CD4-positive, alpha-beta T cell treated with Interleukin-4 for 4 hours (primary cell): Measurements from ENCODE around the gene HBZ.
"Not testable (repeated sequence)": the region's sequence is repeated elsewhere in the genome, so short reads cannot be mapped to it uniquely, and the experiment has no call there.

Source experiments
- DNase-seq: peaks from one replicate; pipeline ENCODE4 v3.0.0-alpha.2; 2020

The HBZ gene

DNA sequence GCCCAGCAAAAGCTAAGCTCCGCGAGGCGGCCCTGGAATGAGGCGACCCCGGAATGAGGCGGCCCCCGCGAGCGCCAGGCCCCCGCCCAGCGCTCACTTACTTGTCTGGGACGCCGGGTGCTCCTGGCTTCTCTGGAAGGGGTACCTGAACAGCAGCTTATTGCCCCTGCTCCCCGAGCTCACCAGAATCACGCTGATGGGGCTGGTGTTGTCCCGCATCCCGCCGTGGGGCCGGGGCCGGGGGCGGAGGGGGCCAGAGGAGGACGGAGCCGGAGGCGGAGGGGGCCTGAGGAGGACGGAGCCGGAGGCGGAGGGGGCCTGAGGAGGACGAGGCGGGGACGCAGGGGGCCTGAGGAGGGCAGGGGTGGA, 14.4 kb upstream of the HBZ start:
- no peak for DNase-seq

DNA sequence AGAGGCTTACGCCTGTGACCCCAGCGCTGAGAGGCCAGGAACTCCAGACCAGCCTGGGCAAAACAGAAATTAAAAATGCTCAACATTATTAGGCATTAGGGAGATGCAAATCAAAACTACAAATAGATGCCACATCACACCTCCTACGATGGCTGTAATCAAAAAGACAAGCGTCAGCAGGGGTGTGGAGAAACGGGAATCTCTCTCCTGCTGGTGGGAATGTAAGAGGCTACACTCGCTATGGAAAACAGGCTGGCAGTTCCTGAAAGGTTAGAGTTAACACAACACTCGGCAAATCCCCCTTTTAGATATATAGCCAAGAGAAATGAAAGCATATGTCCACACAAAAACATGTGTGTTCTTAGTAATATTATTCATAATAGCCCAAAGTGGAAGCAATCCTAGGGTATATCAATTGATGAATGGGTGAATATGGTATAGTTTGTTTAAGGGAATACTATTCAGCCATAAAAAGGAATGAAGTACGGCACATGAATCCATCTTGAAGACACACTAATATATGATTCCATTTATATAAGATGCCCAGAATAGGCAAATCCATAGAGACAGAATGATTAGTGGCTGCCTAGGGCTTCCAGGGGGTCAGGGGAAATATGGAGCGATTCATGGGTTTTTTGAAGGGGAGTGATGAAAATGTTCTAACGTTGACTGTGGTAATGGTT, 12.1 kb upstream of the HBZ start:
- no peak for DNase-seq

DNA sequence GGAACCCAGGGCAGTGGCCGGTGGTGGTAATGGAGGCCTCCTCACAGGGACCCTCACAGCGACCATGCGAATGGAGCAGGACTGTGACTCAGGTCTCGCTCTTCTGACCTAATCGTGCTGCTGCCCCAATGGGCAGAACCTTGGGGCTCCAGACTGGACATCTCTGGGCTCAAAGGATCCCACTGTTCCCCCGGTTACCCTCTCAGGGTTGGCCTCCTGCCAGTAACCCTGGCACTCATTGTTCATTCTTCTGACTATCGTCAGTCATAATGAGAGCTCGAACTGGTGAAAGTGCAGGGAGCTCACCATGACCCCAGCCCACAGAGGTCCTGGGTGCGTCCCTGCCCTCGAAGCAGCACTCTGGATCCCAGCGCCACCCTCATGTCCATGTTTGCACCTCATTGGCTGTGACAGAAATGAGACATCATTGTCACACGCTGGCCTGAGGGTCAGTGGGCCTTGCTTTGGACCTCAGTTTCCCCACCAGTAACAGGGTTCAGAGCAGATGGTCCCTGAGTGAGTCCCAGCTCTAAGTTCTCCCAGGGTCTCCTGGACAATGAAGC, 10.0 kb upstream of the HBZ start:
- no peak for DNase-seq

DNA sequence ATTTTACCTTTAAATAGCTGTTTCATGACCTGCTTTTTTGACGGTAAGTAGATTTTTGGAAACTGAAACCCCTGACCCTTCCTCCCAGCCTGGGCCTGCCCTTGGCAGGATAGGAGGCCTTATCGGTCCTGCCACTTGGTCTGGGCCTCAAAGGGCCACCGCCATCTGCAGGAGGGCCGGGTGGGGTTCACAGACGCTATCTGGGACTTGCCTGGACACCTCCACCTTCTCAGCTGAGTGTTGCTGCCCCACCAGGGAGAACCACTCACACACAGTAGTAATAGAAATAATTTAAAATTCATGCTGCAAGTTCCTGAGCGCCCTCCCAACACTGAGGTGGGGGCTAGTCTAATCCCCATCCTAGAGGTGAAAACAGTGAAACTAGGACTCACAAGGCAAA, 9.4 kb upstream of the HBZ start:
- no peak for DNase-seq

DNA sequence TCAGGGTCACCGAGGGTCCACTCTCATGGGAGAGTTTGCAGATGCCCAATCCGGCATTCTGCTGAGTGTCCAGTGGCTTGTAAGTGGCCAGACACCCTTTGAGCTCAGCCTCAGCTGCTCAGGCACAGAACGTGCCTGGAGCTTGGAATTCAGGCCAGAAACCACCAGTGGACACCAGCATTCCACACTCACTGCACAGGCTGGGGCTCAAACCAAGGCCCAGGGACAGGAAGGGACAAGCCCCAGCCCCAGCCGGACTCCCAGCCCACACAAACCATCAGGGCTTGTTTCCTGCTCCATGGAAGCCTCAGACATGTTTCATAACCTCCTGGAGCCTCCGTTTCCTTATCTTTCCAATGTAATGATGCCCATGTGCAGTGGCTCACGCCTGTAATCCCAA, 9.0 kb upstream of the HBZ start:
- no peak for DNase-seq

DNA sequence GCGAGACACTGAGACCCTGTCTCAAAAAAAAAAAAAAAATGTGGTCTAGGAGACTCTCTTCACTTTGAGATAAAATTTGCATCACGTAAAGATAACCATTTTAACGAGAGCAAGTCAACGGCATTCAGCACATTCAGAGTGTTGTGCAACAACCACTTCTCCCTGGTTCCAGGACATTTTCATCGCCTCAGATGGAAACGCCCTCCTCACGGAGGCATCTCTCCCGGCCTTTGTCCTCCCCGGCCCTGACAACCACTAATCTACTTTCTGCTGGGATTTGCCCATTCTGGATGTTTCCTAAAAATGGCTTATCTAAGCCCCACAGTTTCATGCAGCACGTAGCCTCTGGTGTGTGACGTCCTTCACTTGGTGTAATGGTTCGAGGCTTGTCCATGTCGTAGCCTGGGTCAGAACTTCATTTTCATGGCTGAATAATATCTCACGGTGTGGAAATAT, 7.6 kb upstream of the HBZ start:
- no peak for DNase-seq

DNA sequence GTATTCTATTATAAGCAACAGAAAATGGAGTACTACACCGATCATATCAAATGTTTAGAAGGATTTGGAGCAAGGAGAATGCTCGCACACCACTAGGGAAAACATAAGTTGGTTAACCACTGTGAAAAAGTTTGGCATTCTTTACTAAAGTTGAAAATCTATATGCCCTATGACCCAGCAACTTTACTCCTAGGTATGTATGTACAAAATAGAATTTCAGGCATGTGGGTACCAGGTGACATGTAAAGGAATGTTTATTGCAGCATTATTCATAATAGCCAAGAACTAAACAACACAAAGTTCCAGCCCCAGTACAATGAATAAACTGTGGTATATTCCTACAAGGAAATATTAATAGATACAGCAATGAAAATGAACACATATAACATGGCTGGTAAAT, 5.8 kb upstream of the HBZ start:
- DNase-seq, result no peak

DNA sequence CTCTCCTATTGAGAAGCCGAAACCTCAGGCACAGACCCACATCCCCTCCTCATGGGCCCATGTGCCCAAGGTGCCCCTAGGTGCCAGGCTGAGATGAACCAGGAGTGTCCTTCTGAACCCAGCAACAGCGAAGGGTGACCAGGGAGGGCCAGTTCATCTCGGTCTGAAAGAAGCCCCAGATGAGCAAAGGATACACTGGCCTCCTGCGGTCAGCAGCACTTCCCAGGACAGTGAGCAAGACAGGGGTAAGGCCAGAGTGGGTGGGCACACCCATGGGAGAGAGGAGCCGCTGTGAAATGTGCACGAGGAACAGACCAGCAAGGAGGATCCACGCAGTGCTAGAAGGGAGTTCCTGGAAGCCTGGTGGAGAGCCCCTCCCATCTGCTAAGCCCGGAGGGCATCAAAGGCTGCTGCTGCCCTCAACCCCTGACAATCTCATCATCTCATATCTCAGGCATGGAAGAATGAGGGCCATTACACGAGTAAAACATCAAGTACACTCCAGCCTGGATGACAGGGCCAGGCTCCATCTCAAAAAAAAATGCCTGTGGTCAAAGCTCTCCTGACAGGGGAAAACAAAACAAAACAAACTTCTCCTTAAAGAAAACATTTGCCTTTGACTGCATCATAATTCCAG, 3.3 kb upstream of the HBZ start:
- DNase-seq, result no peak

DNA sequence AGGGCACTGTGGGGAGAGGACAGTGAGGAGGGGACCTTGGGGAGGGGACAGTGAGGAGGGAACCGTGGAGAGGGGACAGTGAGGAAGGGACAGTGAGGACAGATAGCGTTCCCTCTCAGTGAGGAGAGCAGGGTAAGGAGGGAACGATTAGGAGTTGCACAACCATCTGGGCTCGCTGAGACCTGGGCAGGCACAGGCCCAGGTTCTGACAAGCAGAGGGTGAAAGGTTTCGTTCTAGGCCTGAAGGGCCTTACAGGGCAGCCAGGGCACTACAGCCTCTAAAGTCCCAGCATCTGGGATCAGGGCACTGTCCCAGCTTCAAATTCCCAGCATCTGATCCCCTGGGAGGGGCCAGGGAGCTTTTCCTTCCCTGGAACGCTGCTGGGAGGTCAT, 681 bp downstream of the HBZ start:
- not testable (repeated sequence) for DNase-seq

DNA sequence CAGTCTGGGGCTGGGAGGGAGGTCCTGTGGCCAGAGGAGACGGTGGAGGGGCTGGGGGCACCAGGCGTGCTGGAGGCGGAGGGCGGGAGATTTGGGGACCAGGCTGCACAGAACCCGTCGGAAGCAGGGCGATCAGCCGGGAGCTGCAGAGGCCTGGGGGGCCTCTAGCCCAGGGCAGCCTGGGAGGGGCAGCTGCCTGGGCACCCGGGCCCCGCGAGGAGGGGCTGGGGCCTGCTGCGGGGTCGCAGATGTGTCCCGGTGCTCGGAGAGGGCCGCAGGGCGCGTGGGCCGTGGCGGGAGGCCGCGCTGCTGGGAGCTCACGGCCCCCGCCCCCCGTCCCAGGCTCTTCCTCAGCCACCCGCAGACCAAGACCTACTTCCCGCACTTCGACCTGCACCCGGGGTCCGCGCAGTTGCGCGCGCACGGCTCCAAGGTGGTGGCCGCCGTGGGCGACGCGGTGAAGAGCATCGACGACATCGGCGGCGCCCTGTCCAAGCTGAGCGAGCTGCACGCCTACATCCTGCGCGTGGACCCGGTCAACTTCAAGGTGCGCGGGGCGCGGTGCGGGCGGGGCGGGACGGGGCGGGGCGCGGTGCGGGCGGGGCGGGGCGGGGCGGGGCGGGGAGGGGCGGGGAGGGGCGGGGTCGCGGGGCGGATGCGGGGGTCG, 1.2 kb downstream of the HBZ start:
- DNase-seq, result not testable (repeated sequence)

DNA sequence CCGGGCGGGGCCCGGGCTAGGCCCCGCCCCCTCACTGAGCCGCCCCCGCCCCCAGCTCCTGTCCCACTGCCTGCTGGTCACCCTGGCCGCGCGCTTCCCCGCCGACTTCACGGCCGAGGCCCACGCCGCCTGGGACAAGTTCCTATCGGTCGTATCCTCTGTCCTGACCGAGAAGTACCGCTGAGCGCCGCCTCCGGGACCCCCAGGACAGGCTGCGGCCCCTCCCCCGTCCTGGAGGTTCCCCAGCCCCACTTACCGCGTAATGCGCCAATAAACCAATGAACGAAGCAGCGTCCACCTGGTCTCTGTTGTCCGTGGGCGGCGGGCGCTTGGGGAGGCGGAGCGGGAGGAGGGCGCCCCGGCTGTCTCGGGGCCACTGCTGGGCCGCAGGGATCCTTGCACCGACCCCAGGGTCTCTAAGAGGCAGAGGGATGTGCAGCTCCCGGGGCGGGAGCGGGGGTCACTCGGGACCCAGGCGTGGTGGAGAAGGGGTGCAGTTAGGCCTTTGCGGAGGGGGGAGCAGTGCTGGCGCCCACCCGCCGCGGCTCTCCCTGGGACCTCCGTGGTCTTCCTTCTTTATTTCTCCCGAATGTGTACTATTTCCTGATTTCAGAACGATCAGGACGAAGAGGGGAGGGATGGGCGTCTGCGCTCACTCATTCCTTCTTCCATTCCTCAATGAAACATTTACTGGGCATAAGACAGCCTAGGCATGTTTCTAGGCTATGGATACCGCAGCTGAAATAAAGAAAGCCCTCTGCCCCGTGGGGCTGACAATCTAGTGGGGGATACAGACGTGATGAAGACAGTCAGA, 2.0 kb downstream of the HBZ start:
- DNase-seq, result no peak

DNA sequence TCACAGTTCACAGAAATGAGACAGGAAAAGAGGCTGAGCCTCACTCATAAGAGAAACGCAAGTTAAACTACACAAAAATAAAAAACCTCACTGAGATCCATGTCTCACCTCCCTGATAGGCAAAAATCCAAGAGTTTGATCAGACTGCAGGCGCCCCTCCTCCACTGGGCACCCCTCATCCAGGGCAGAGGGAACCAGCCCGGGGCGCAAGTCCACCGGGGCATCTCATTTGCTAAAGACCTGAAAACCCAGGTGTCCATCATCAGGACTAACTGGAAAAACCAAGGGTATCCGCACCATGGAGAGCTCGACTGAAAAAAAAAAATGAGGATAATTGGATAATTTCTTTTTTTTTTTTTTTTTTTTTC, 2.6 kb downstream of the HBZ start:
- no peak for DNase-seq

DNA sequence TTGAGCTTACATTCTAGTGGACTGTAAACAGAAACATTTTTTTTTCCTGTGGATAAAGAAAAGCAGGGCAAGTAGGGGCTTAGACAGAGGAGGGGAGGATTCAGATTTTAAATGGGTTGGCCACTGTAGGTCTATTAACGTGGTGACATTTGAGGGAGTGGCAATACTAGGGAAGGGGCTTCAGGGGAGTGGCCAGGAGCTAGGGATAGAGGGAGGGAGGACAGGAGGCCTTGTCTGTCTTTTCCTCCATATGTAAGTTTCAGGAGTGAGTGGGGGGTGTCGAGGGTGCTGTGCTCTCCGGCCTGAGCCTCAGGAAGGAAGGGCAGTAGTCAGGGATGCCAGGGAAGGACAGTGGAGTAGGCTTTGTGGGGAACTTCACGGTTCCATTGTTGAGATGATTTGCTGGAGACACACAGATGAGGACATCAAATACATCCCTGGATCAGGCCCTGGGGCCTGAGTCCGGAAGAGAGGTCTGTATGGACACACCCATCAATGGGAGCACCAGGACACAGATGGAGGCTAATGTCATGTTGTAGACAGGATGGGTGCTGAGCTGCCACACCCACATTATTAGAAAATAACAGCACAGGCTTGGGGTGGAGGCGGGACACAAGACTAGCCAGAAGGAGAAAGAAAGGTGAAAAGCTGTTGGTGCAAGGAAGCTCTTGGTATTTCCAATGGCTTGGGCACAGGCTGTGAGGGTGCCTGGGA, 6.8 kb downstream of the HBZ start:
- no peak for DNase-seq

DNA sequence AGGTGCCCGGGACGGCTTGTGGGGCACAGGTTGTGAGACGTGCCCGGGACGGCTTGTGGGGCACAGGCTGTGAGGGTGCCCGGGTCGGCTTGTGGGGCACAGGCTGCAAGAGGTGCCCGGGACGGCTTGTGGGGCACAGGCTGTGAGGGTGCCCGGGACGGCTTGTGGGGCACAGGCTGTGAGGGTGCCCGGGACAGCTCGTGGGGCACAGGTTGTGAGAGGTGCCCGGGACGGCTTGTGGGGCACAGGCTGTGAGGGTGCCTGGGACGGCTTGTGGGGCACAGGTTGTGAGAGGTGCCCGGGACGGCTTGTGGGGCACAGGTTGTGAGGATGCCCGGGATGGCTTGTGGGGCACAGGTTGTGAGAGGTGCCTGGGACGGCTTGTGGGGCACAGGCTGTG, 7.8 kb downstream of the HBZ start:
- DNase-seq, result not testable (repeated sequence)

DNA sequence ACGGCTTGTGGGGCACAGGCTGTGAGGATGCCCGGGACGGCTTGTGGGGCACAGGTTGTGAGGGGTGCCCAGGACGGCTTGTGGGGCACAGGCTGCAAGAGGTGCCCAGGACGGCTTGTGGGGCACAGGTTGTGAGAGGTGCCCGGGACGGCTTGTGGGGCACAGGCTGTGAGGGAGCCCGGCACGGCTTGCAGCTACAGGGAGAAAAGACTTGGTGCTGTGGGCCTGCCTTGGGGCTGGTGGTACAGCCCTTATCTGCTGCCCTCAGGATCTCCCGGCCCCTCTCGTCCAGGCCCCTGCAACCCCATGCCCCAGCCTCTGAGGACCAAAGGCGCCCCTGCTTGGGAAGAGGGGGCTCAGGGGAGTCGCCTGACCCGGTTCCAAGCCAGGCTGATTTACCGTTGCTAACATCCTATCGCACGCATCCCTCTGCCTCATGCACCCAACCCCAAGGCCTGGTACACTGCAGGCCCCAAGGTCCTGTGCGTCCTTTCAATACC, 8.3 kb downstream of the HBZ start:
- DNase-seq, result no peak

DNA sequence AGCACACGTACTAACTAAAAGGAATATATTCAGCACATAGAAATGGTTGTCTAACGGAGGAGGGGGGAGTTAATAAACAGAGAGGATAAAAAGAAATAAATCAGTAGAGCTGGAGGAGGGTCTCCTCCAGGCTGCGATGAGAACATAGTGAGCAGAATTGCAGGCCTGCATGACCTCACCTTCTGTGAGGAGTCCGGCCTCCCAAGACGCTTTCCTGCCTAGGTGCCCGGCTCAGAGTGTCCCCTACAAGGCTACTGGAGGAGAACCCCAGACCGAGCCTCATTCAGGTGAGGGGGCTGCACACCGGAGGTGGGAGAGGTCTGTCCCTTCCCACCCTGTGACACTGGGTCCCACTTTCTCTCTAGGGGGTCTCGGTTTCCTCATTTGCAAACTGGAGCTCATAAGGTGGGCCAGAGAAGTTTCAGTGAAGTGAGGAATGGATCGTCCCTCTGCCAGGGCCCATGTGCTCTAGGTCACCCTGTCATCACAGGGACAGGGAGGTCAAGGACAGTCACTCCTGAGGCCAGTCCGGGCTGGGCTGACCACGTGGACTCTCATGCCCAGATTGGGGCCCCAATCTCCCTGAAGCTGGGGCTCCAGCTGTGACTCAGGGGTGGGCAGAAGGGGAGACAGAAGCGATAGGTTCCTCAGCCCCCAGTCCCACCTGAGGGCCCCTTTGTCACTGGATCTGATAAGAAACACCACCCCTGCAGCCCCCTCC, 10.0 kb downstream of the HBZ start:
- DNase-seq, result no peak

DNA sequence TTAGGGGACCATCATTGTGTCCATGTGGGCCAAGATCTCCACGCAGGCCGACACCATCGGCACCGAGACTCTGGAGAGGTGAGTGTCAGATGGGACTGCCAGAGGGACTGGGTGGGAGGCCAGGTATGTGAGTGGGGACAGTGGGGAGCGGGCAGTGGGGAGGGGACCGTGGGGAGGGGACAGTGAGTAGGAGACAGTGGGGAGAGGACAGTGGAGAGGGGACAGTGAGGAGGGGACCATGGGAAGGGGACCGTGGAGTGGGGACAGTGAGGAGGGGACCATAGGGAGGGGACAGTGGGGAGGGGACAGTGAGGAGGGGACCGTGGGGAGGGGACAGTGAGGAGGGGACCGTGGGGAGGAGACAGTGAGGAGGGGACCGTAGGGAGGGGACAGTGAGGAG, 10.7 kb downstream of the HBZ start:
- not testable (repeated sequence) for DNase-seq

DNA sequence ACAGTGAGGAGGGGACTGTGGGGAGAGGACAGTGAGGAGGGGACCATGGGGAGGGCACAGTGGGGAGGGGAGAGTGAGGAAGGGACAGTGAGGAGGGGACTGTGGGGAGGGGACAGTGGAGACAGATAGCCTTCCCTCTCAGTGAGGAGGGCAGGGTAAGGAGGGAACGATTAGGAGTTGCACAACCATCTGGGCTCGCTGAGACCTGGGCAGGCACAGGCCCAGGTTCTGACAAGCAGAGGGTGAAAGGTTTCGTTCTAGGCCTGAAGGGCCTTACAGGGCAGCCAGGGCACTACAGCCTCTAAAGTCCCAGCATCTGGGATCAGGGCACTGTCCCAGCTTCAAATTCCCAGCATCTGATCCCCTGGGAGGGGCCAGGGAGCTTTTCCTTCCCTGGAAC, 11.3 kb downstream of the HBZ start:
- not testable (repeated sequence) for DNase-seq

DNA sequence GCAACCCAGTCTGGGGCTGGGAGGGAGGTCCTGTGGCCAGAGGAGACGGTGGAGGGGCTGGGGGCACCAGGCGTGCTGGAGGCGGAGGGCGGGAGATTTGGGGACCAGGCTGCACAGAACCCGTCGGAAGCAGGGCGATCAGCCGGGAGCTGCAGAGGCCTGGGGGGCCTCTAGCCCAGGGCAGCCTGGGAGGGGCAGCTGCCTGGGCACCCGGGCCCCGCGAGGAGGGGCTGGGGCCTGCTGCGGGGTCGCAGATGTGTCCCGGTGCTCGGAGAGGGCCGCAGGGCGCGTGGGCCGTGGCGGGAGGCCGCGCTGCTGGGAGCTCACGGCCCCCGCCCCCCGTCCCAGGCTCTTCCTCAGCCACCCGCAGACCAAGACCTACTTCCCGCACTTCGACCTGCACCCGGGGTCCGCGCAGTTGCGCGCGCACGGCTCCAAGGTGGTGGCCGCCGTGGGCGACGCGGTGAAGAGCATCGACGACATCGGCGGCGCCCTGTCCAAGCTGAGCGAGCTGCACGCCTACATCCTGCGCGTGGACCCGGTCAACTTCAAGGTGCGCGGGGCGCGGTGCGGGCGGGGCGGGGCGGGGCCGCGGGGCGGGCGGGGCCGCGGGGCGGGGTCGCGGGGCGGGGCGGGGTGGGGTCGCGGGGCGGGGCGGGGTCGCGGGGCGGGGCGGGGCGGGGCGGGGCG, 11.8 kb downstream of the HBZ start:
- DNase-seq, result not testable (repeated sequence)

DNA sequence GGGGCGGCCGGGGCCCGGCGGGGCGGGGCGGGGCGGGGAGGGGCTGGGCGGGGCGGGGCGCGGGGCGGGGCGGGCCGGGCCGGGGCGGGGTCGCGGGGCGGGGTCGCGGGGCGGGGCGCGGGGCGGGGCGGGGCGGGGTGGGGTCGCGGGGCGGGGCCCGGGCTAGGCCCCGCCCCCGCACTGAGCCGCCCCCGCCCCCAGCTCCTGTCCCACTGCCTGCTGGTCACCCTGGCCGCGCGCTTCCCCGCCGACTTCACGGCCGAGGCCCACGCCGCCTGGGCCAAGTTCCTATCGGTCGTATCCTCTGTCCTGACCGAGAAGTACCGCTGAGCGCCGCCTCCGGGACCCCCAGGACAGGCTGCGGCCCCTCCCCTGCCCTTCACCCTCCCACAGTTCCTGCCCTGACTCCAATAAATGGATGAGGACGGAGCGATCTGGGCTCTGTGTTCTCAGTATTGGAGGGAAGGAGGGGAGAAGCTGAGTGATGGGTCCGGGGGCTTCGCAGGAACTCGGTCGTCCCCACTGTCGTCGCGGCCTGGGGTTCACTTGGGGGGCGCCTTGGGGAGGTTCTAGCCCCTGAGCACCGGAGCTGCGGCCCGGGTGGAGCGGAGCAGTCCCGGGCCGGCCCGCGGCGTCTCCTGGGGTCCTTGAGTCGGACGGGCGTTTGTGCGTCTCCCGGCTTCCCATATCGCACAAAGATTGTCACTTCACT, 12.5 kb downstream of the HBZ start:
- DNase-seq, result no peak
